H1 (cell line): ENCODE data around the gene SEMA3B.

Source experiments
- POLR2A ChIP-seq, 2 experiments: IDR thresholded peaks; 1 replicate in 1 of 2; 2 replicates in 1 of 2; pipeline ENCODE4 v1.6.1; 2011; ENCODE audit warnings: low read depth in 2 of 2, low read length in 2 of 2, mild to moderate bottlenecking in 2 of 2; ENCODE audit errors: control extremely low read depth in 1 of 2
- RNF2 ChIP-seq: fragments of 200-900, 300-1000 bp; sonication (generic); IDR thresholded peaks from 2 replicates; pipeline ENCODE4 v1.7.1; 2016; ENCODE audit warnings: borderline replicate concordance, low read depth, mild to moderate bottlenecking, antibody characterized with exemption, low read length; ENCODE audit not compliant: poor library complexity, severe bottlenecking; ENCODE audit errors: missing control alignments
- SIN3A ChIP-seq, 2 experiments: IDR thresholded peaks in 1 of 2; conservative IDR thresholded peaks in 1 of 2; 2 replicates each; pipeline ENCODE4 v1.6.1; 2011 to 2012; ENCODE audit warnings: low read length in 2 of 2, improper control_type of control experiment in 1 of 2, low read depth in 1 of 2, mild to moderate bottlenecking in 1 of 2

- TF ChIP-seq RNF2 = no peak
- no peak for TF ChIP-seq SIN3A (conservative IDR thresholded peaks at IDR 0.05 in 1 of 2, IDR thresholded peaks at IDR 0.05 in 1 of 2; ENCODE audit: low read depth in 1 of 2, low read length in 2 of 2)
- TF ChIP-seq POLR2A (IDR thresholded peaks at IDR 0.05; ENCODE audit: control extremely low read depth in 1 of 2, low read depth in 2 of 2, low read length in 2 of 2) = no peak
Measured at GRCh38 chr3:50268276-50268675, 671 bp upstream of the SEMA3B start.
